H1 (cell line): ENCODE results near the gene DNAAF3. TPM values are rescaled to one million over a fixed set of nuclear protein-coding genes. Genes with fewer than 3 reads are reported as not detected.

Source experiments
- CTCF ChIA-PET: fragments of 300-600 bp; sonication (Branson Sonifier 250); formaldehyde crosslinking; loops from one replicate; lab custom pipeline; 2021; ENCODE audit not compliant: partially characterized antibody; lab: Charles Lee
- POLR2A ChIA-PET: fragments of 300-600 bp; sonication (Branson Sonifier 250); formaldehyde crosslinking; loops from one replicate; lab custom pipeline; 2021; ENCODE audit warnings: inconsistent platforms; ENCODE audit not compliant: partially characterized antibody; lab: Charles Lee
- DNase-seq, 2 experiments: peaks; one replicate each; pipeline versions ENCODE4 v3.0.0 to v3.0.0-alpha.2; 2010 to 2022; ENCODE audit warnings: low spot score in 2 of 2, low read depth in 1 of 2, mixed read lengths in 1 of 2
- FAIRE-seq: peaks from 2 replicates; lab custom pipeline; 2011; peaks lifted over from hg19 to GRCh38; lab: Jason Lieb, UNC
- H2AFZ ChIP-seq: 2 replicates; pipeline ENCODE4 v1.8.1; 2012; ENCODE audit warnings: low read length, inconsistent platforms
- H2AK5ac ChIP-seq: 2 replicates; pipeline ENCODE4 v1.6.1; 2013; ENCODE audit warnings: low read depth, low read length
- H2BK120ac ChIP-seq: replicated peaks from 2 replicates; pipeline ENCODE3; 2013; ENCODE audit warnings: low read depth, low read length, inconsistent platforms
- H2BK12ac ChIP-seq: 2 replicates; pipeline ENCODE4 v1.6.1; 2013; ENCODE audit warnings: low read depth, low read length
- H2BK15ac ChIP-seq: 2 replicates; pipeline ENCODE4 v1.6.1; 2013; ENCODE audit warnings: low read length
- H2BK20ac ChIP-seq: 2 replicates; pipeline ENCODE4 v1.6.1; 2013; ENCODE audit warnings: low read length
- H2BK5ac ChIP-seq: 2 replicates; pipeline ENCODE4 v1.6.1; 2013; ENCODE audit warnings: low read depth, low read length
- H3K14ac ChIP-seq: 2 replicates; pipeline ENCODE4 v1.6.1; 2013; ENCODE audit warnings: inconsistent platforms; ENCODE audit not compliant: insufficient read length
- H3K18ac ChIP-seq: 2 replicates; pipeline ENCODE4 v1.6.1; 2013; ENCODE audit warnings: low read length; ENCODE audit errors: extremely low read depth
- H3K23ac ChIP-seq: 2 replicates; pipeline ENCODE4 v1.6.1; 2013; ENCODE audit warnings: inconsistent platforms; ENCODE audit not compliant: insufficient read length
- H3K23me2 ChIP-seq: 2 replicates; pipeline ENCODE4 v1.6.1; 2013; ENCODE audit warnings: low read depth, low read length
- H3K27ac ChIP-seq: 2 replicates; pipeline ENCODE4 v1.6.1; 2011; ENCODE audit warnings: low read depth, low read length, inconsistent platforms
- H3K27me3 ChIP-seq, 4 experiments: replicated peaks in 1 of 4; 1 replicate in 1 of 4; 2 replicates in 3 of 4; pipeline versions ENCODE4 v1.6.1 to v1.8.1; 2011 to 2013; ENCODE audit warnings: low read length in 3 of 4, mild to moderate bottlenecking in 3 of 4, inconsistent platforms in 2 of 4, mixed read lengths in 2 of 4, moderate library complexity in 1 of 4; ENCODE audit not compliant: control insufficient read depth in 3 of 4, insufficient read depth in 3 of 4; ENCODE audit errors: extremely low read depth in 1 of 4
- H3K36me3 ChIP-seq, 4 experiments: 2 replicates each; pipeline versions ENCODE4 v1.6.1 to v1.8.1; 2011 to 2013; ENCODE audit warnings: mild to moderate bottlenecking in 4 of 4, low read length in 3 of 4, moderate library complexity in 2 of 4, control low read depth in 1 of 4, inconsistent platforms in 1 of 4; ENCODE audit not compliant: insufficient read depth in 4 of 4, control insufficient read depth in 2 of 4
- H3K4ac ChIP-seq: replicated peaks from 2 replicates; pipeline ENCODE3; 2013; ENCODE audit warnings: low read length, low read depth, mixed read lengths, inconsistent platforms; ENCODE audit not compliant: insufficient read length
- H3K4me1 ChIP-seq, 4 experiments: replicated peaks in 1 of 4; 1 replicate in 1 of 4; 2 replicates in 3 of 4; pipeline versions ENCODE4 v1.6.1 to v1.8.1; 2011 to 2013; ENCODE audit warnings: low read length in 3 of 4, inconsistent platforms in 2 of 4, mixed read lengths in 1 of 4; ENCODE audit not compliant: insufficient read depth in 4 of 4, control insufficient read depth in 3 of 4
- H3K4me2 ChIP-seq, 2 experiments: 2 replicates each; pipeline versions ENCODE4 v1.6.1 to v1.8.1; 2011 to 2013; ENCODE audit warnings: low read depth in 2 of 2, low read length in 2 of 2, control low read depth in 1 of 2, inconsistent platforms in 1 of 2, mild to moderate bottlenecking in 1 of 2; ENCODE audit not compliant: insufficient read depth in 1 of 2
- H3K4me3 ChIP-seq, 4 experiments: fragments of 200-600, 300-600 bp in 1 of 4; sonication (generic), shearing (Covaris generic), sonication (Bioruptor Twin) in 1 of 4; 2 replicates each; pipeline versions ENCODE4 v1.5.1 to v1.8.1; 2011 to 2016; ENCODE audit warnings: low read length in 4 of 4, low read depth in 3 of 4, control low read depth in 2 of 4, inconsistent platforms in 2 of 4, mild to moderate bottlenecking in 2 of 4, mixed read lengths in 1 of 4, moderate library complexity in 1 of 4; ENCODE audit not compliant: insufficient read depth in 2 of 4; ENCODE audit errors: extremely low read depth in 1 of 4
- H3K56ac ChIP-seq: replicated peaks from 2 replicates; pipeline ENCODE3; 2013; ENCODE audit warnings: low read depth, mild to moderate bottlenecking, mixed read lengths, low read length, inconsistent platforms; ENCODE audit not compliant: insufficient read length
- H3K79me1 ChIP-seq: 2 replicates; pipeline ENCODE4 v1.6.1; 2013; ENCODE audit warnings: low read depth, low read length, control low read depth
- H3K79me2 ChIP-seq, 2 experiments: 2 replicates each; pipeline versions ENCODE4 v1.6.1 to v1.8.1; 2012 to 2013; ENCODE audit warnings: low read length in 2 of 2, mild to moderate bottlenecking in 2 of 2, inconsistent platforms in 1 of 2; ENCODE audit not compliant: insufficient read depth in 2 of 2, control insufficient read depth in 1 of 2
- H3K9ac ChIP-seq, 4 experiments: replicated peaks in 1 of 4; 1 replicate in 1 of 4; 2 replicates in 3 of 4; pipeline versions ENCODE4 v1.6.1 to v1.8.1; 2011 to 2013; ENCODE audit warnings: low read depth in 3 of 4, low read length in 3 of 4, control low read depth in 2 of 4, mild to moderate bottlenecking in 2 of 4, moderate library complexity in 2 of 4, inconsistent platforms in 1 of 4; ENCODE audit errors: extremely low read depth in 1 of 4
- H3K9me3 ChIP-seq, 2 experiments: 2 replicates each; pipeline versions ENCODE4 v1.6.1 to v1.8.1; 2012 to 2013; ENCODE audit warnings: mild to moderate bottlenecking in 2 of 2, moderate library complexity in 2 of 2, control low read depth in 1 of 2, inconsistent platforms in 1 of 2, low read depth in 1 of 2, low read length in 1 of 2, mixed read lengths in 1 of 2; ENCODE audit not compliant: insufficient read depth in 2 of 2
- H4K20me1 ChIP-seq, 2 experiments: replicated peaks in 1 of 2; 2 replicates each; pipeline versions ENCODE3 to v1.8.1; 2011 to 2013; ENCODE audit warnings: inconsistent platforms in 2 of 2, low read length in 2 of 2, mild to moderate bottlenecking in 1 of 2; ENCODE audit not compliant: insufficient read depth in 2 of 2, control insufficient read depth in 1 of 2
- H4K5ac ChIP-seq: 2 replicates; pipeline ENCODE4 v1.6.1; 2013; ENCODE audit warnings: low read length, low read depth, mixed read lengths, inconsistent platforms; ENCODE audit not compliant: insufficient read length
- H4K8ac ChIP-seq: 2 replicates; pipeline ENCODE4 v1.8.0; 2013; ENCODE audit warnings: mild to moderate bottlenecking, moderate library complexity, low read length, inconsistent platforms; ENCODE audit not compliant: insufficient read depth; ENCODE audit errors: extremely low read depth
- H4K91ac ChIP-seq: replicated peaks from 2 replicates; pipeline ENCODE3; 2013; ENCODE audit warnings: low read length, mixed read lengths, inconsistent platforms; ENCODE audit not compliant: insufficient read length
- EGR1 ChIP-seq: IDR thresholded peaks from 2 replicates; pipeline ENCODE4 v1.6.1; 2011; ENCODE audit warnings: low read depth, low read length, borderline replicate concordance
- USF2 ChIP-seq: IDR thresholded peaks from 2 replicates; pipeline ENCODE4 v1.6.1; 2011; ENCODE audit warnings: low read length, improper control_type of control experiment
- polyA plus RNA-seq, 7 experiments: library from polyadenylated mRNA; depleted of rRNA in 3 of 7; stranded (reverse) in 5 of 7; unstranded in 2 of 7; fragments of >200 nt in 5 of 7; fragments of 200-250 nt in 2 of 7; gene quantifications; 1 replicate in 5 of 7; 2 replicates in 1 of 7; 4 replicates in 1 of 7; pipeline versions ENCODE4 v1.2.1 to v1.2.3, GENCODE V29; 2011 to 2013; ENCODE audit warnings: missing spikeins in 2 of 7, mixed read lengths in 2 of 7
- total RNA-seq: library from RNA; stranded (reverse); fragmentation: NEBNext Ultra II Directional; extraction: Animal tissue kit (Norgen Biotek cat#: 25700); gene quantifications from 2 replicates; pipeline ENCODE4 v1.2.1, GENCODE V29; 2021

The DNAAF3 gene
- total and polyA plus RNA-seq, 2 of the 8 experiments (the other 6 are each of a cell fraction or from before 2014, with no cell fraction given): 5.4 to 8.0 TPM

- no peaks in the 10 kb centered on the region for H3K27me3 ChIP-seq
- DNase-seq: no peak
Measured at GRCh38 chr19:55152017-55152416, 14.4 kb downstream of the DNAAF3 start.

More at GRCh38 chr19:55152017-55152416, 14.4 kb downstream of the DNAAF3 start:
- no peak overlapping the region for H3K14ac ChIP-seq
- peaks cover 6 to 23% (median 14%) of the 10 kb centered on the region in 4 experiments for H3K4me1 ChIP-seq
- peaks cover 3% of the 10 kb centered on the region; the same call in 1 of the 2 replicates for H3K79me1 ChIP-seq
- no peak overlapping the region for H3K18ac ChIP-seq
- FAIRE-seq: no peak
- ChIA-PET CTCF (interaction anchor here (0.6 to 2.3 kb wide), 3 partner anchors 8 to 277 kb away, joined by 3 to 10 read pairs (median 5); no protein-coding TSS in a partner anchor), POLR2A (interaction anchor here (1.0 to 1.4 kb wide), 4 partner anchors 8 to 107 kb away, joined by 3 to 5 read pairs (median 4); partner anchors contain the start of gene PPP6R1)
- no peaks in the 10 kb centered on the region for H3K79me2 ChIP-seq
- H4K5ac ChIP-seq: no peak overlapping the region
- no peak overlapping the region for H4K8ac ChIP-seq
- no peak overlapping the region for H2AFZ ChIP-seq
- H3K23me2 ChIP-seq: peaks cover 11% of the 10 kb centered on the region; the same call in 1 of the 2 replicates
- no peak overlapping the region for H4K91ac ChIP-seq
- peaks cover 0 to 4% of the 10 kb centered on the region in 2 experiments; a peak in 1 of 4 replicates for H3K9me3 ChIP-seq
- H3K56ac ChIP-seq: no peak overlapping the region
- H4K20me1 ChIP-seq: no peaks in the 10 kb centered on the region
- H3K27ac ChIP-seq: no peak overlapping the region
- no peak overlapping the region for H2BK120ac ChIP-seq
- H3K4me2 ChIP-seq: no peak overlapping the region
- H3K4me3 ChIP-seq: no peak overlapping the region
- H2BK5ac ChIP-seq: no peak overlapping the region
- peak overlapping the region; percentile 32; the same call in 1 of the 2 replicates for H2AK5ac ChIP-seq
- TF ChIP-seq EGR1 (peak; percentile 54; the same call in 1 of the 2 replicates), USF2 (no peak)
- H2BK15ac ChIP-seq: peak overlapping the region; percentile 18; the same call in 1 of the 2 replicates
- H3K23ac ChIP-seq: no peak overlapping the region
- 0 out of 2 replicates have a peak overlapping the region, but pooled peaks have one; percentile 60 for H2BK12ac ChIP-seq
- no peak overlapping the region for H2BK20ac ChIP-seq
- H3K4ac ChIP-seq: no peak overlapping the region
- peaks cover 0 to 5% (median 2%) of the 10 kb centered on the region in 4 experiments; a peak in 2 of 8 replicates for H3K36me3 ChIP-seq
- H3K9ac ChIP-seq: no peak overlapping the region
